IPS DF 6.9 (cell line): ENCODE results near the gene HOXC9.

Source experiments
- DNase-seq: peaks from one replicate; pipeline ENCODE4 v3.0.0-alpha.2; 2013; ENCODE audit warnings: low read depth, low spot score
- H3K27ac ChIP-seq: one replicate; pipeline ENCODE4 v1.5.1; 2013; ENCODE audit warnings: low read length, control low read depth
- H3K27me3 ChIP-seq: 2 replicates; pipeline ENCODE4 v1.6.1; 2013; ENCODE audit warnings: mild to moderate bottlenecking, low read length; ENCODE audit not compliant: control insufficient read depth, insufficient read depth
- H3K36me3 ChIP-seq: 2 replicates; pipeline ENCODE4 v1.6.1; 2013; ENCODE audit warnings: low read length; ENCODE audit not compliant: control insufficient read depth, insufficient read depth
- H3K4me1 ChIP-seq: 2 replicates; pipeline ENCODE4 v1.6.1; 2013; ENCODE audit warnings: low read length; ENCODE audit not compliant: control insufficient read depth, insufficient read depth
- H3K4me3 ChIP-seq: 2 replicates; pipeline ENCODE4 v1.5.1; 2013; ENCODE audit warnings: mild to moderate bottlenecking, low read length
- H3K9me3 ChIP-seq: 2 replicates; pipeline ENCODE4 v1.6.1; 2013; ENCODE audit warnings: low read length, inconsistent platforms; ENCODE audit not compliant: control insufficient read depth, insufficient read depth
- WGBS: extraction: QIAGEN DNeasy Blood & Tissue Kit; methylation state at CpG from one replicate; pipeline ENCODE4 v1.1.7; 2013; ENCODE audit warnings: mixed read lengths, missing lambda C conversion rate; ENCODE audit not compliant: insufficient read length, insufficient coverage; 5-methylcytosine and 5-hydroxymethylcytosine counted together

Gene HOXC9

GRCh38 chr12:54052438-54053002, 52.6 kb downstream of the HOXC9 start:
- DNase-seq: no peak
- Histone ChIP-seq H3K4me1 (peaks cover 4% of the 10 kb centered on the region; the same call in 1 of the 2 replicates), H3K9me3 (no peaks in the 10 kb centered on the region), H3K4me3 (no peak overlapping the region), H3K27ac (no peak overlapping the region), H3K36me3 (no peaks in the 10 kb centered on the region), H3K27me3 (peaks cover 98% of the 10 kb centered on the region)
- WGBS: no CpG with 5 or more reads among the region's 10 CpGs
